Skeletal muscle cell (primary cell): ENCODE results near the gene KDR.

ENCODE experiments used
- DNase-seq: peaks from one replicate; pipeline ENCODE4 v3.0.0-alpha.2; 2010; ENCODE audit warnings: low read depth
- H3K4me3 ChIP-seq: 2 replicates; pipeline ENCODE4 v1.5.1; 2011; ENCODE audit warnings: low read depth, mild to moderate bottlenecking, control low read depth, low read length, moderate library complexity

The KDR gene

DNA sequence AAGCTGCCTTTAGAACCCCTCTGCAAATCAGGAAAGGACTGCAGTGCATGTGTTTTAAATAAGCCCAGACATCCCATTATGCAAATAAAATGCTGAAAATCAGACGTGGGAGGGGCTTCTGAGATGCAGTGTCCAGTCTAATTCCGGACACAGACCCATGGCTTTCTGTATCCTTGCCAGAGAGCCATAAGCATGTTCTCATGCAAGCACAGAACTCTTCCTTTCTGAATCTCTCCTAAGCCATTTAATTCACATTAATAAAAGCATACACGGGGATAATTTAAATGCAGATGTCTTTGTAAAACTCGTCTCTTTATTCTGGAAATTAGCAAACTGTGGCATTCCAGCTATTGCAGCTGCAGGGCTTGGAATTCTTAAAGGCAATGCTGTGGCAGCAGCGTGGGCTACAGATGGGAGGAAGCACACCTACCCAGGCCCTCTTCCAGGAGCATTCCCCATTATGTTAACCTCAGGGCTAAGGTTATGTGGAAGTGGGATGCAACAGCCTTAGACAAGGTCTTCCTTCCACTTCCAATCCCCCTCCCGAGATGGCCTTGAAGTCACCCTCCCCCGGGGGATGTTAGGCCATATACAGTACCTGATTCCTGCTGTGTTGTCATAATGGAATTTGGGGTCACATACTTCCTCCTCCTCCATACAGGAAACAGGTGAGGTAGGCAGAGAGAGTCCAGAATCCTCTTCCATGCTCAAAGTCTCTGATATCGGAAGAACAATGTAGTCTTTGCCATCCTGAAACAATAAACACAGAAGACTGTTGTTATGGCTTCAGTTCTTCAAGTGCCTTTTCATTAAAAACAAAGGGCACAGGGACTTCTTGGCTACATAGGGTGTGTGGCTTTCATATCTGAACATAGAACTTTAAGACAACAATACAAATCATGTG lies 38.1 kb downstream of the KDR start:
- DNase-seq: no peak
- H3K4me3 ChIP-seq: no peak overlapping the region

DNA sequence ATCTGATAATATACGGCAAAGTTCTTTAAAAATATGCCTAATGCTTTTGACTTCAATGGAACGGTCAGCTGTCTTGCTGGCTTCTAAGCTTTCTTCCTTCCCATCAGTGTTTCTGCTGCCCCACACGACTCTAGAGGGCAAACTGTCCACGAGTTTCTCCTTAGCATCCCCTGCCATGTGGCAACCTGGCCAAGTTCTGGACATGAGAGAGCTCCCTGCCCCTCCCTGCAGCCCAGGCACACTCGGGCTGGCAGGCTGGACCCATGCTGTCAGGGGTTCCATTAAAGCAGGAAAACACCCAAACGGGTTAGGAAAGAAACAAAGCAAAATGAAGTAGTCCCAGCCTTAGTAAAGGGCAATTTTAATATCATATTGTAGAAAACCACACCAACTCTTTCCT lies 38.8 kb downstream of the KDR start:
- DNase-seq: no peak
- H3K4me3 ChIP-seq: no peak overlapping the region

DNA sequence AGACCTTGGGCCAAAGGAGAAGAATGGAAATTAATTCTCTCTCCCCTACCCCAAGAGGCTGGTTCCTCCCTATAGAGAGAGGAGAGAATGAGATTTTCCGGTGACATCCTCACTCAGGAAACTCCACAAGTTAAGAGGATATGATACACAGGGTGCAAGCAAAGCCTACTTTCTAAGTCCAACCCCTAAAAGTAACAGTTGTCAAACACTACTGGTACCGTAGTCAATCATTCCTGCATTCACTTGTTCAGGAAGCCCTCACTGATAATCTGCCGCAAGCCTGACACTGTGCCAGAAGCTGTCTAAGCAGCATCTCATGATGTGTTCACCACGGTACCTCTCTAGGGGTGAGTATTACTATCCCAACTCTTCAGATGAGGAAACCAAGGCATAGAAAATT lies 41.7 kb downstream of the KDR start:
- no peak for DNase-seq
- no peak overlapping the region for H3K4me3 ChIP-seq

DNA sequence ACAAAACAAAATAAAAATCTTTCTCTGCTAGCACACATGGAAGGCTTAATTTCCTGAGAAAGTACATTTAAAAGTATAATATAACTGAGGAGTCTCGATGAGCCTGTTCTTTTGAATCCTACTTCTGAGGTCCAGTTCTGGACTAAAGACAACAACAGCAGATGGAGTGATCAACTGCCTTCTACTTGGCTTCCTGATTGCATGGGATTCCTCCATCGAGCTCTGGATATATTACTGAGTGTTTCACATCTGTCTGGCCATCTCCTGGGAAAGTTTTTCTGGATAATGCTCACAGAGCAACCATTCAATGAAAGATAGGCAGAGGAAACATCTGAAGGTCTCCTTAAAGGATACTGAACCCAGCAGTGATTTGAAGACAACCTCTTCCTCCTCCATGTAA lies 42.6 kb downstream of the KDR start:
- no peak overlapping the region for H3K4me3 ChIP-seq
- DNase-seq: no peak

DNA sequence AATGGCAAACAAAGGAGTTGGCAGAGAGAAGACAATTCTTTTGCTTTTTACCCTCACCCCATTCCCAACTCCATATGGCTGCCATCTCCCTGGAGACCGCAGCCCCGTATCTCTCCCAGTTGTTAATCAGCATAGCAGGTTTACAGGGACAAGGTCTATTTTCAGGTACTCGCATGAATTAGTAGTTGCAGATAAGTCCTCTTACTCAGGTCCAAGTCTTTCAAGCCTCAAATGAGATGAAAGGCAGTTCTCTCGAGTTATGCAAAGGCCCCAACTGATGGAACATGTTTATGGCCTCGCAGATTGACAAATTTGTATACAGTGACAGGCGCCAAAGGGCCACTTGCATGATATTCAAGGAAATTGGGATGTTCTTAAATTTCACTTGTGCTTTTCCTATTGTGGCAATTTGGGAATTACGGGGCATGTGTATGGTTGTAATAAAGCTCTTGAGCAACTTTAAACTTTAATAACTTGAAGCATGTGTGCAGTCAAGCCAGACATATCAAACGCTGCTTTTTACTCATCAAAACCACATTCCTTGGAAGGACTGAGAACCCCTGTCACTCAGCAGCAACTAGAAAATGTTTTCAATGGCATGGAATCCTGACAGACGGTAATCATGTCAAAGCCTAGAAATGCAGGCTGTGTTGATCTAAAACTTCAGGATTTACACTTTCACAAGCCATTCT lies 45.1 kb downstream of the KDR start:
- peak; percentile 54 for DNase-seq
- H3K4me3 ChIP-seq: no peak overlapping the region

DNA sequence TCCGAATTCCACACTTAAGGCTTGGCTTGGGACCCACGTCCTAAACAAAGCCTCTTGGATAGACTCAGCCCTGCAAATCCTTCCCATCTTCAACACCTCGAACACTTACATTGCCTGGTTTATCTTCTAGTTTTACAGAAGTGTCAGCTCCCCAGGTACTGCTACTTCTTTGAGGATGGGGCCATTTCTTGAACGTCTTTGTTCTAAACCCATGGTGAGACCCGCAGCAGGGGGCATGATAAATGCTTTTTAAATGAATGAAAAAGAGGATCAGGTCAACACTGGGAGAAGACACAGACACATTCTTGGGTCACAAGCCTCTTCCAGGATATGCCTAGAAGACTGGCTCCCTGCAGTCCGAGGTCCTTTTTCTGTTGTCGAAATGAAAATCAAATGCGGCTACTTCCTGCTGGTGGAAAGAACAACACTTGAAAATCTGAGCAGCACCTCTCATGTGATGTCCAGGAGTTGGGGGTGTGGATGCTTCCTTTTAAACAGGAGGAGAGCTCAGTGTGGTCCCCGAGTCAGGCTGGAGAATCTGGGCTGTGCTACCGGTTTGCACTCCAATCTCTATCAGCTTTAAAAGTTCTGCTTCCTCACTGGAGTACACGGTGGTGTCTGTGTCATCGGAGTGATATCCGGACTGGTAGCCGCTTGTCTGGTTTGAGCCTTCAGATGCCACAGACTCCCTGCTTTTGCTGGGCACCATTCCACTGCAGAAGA lies 45.8 kb downstream of the KDR start:
- no peak overlapping the region for H3K4me3 ChIP-seq
- DNase-seq: no peak

DNA sequence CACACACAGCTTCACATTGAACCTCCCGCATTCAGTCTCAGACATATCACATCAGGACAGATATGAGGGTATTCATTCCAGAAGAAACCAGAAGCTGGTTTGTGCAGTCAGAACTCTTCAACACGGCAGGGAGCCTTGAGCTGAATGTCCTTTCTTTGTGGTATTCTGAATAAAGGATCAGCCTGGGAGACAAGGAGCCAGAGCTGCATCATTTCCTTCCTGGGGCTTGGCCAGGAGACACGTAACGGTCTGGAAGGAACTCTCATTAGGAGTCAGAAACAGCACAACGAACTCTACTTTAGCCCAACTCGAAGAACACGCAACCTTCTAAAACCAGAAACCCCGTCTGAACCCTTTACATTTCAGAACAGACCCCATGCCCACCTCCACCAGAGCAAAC lies 46.4 kb downstream of the KDR start:
- peak; percentile 54 for DNase-seq
- H3K4me3 ChIP-seq: no peak overlapping the region

DNA sequence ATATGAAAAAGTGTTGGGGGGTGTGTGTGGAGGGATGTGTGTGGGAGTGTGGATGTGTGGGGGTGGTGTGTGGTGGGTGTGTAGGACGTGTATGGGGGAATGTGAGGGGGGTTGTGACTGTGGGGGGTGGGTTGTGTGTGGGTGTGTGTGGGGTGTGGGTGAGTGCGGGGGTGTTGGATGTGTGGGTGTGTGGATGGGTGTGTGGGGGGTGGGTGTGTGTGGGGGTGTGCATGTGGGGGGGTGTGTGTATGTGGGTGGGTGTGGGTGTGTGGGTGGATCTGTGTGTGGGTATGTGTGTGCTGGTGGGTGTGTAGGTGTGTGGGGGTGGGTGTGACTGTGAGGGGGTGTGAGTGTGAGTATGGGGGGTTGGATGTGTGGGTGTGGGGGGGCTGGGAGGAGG lies 47.8 kb downstream of the KDR start:
- DNase-seq: no peak
- no peak overlapping the region for H3K4me3 ChIP-seq

DNA sequence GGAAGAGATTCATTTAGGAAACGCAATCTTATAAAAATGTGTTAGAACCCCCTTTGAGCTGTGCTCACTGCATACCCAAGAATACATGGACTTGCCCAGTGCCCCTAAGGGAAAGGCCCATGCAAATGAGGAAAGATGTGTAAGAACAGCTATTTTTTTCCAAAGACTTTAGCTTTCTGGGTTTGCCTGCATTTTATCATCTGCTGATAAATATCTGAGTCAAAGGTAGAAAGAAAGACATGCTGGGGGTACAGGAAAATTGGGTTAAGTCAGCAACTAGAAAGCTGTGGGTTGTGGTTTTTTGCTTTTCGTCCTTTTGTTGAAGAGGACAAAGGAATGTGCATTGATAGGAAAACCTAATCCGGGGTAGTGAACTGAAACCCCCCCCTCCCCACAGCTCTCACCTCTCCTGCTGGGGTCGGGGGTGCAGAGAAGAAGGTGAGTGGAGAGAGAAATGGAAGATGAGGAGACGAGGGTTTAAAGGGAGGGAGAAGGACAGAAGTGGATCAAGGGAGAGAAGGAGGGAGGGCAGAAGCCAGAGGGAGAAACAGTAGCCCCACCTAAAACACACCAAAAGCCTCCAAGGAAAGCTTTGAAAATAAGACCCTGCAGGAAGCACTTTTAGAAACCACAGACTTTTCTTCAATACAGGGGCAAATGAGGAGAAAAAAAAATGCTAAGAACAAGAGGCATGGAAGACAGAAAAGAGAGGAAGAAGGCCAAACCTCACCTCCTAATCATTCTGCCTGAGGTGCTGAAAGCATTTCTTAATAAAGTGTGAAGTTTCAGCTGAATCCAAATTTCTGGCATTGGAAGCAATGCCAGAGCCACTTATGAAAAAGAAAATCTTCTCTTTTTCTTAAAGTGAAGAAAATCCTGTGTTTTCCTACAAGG lies 49.3 kb downstream of the KDR start:
- no peak overlapping the region for H3K4me3 ChIP-seq
- no peak for DNase-seq

DNA sequence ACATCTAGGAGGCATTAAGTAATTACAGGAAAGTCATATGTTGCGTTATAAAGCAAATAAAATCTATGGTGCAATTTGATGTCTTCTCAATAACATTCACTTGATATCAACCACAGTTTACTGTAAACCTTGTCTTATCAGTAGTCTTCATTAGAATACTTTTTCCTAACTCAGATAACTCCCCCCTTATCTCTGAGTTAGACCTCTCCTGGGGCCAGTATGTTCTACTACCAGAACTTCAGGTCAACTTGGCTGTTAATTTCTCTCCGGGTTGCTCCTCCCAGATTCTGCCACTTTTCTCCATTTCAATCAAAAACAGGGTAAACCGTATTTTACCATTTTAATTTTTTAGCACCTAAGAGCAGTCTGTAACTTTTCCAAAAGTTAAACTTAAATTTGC lies 50.0 kb downstream of the KDR start:
- DNase-seq: no peak
- no peak overlapping the region for H3K4me3 ChIP-seq

DNA sequence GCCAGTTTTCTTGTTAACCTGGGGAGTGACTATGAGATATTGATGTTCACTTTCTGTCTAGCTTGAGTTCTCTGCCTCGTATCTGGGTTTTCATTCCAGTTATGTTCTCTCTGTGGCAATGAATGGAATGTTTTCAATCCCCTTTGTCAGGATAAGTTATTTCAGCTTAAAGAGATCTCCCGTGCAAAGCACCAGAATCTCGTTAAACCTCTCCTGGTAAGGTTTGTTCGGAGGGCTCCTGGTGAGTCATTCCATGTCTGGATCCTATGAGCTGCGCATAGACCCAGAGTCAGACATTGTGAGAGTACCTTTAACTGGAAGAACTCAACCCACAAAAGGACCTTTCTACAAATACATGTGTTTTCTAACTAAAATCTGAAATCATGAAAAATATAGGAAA lies 51.0 kb downstream of the KDR start:
- no peak overlapping the region for H3K4me3 ChIP-seq
- peak; percentile 31 for DNase-seq

DNA sequence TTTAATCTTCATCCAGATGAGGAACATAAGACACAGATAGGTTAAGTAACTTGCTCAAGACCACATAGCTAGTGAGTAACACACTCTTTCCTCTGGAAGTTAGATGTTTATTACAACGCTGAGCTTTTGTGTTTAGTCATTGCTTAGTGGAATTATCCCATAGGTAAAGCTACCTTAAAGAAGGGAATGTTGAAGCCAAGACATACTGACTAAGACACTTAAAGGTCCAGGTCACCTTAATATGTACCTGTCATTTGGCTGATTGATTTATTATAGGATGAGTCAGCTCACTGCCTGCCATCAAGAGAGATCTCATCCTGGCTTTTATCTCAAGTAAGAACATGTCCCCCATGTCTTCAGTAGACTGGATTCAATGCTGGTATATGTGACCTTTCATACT lies 53.4 kb downstream of the KDR start:
- no peak for DNase-seq
- no peak overlapping the region for H3K4me3 ChIP-seq

DNA sequence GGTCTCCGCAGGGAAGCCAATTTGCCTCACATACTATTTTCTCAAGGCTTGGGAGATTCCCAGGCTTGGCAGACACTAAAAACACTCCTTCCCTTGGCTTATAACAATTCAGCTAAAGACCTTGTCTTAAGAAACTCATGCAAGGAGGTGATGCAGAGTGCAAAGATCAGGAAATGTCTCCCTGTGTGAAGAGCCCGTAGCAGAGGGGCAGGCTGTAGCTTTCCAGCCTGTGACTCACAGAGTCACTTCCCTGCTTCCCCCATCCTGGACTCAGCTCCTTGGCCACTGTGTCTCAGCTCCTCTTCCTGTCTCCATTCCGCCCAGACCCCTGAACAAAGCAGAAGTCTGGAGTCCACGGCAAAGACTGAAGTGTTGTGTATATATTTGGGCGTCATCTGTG lies 56.1 kb downstream of the KDR start:
- peak; percentile 30 for DNase-seq
- no peak overlapping the region for H3K4me3 ChIP-seq

DNA sequence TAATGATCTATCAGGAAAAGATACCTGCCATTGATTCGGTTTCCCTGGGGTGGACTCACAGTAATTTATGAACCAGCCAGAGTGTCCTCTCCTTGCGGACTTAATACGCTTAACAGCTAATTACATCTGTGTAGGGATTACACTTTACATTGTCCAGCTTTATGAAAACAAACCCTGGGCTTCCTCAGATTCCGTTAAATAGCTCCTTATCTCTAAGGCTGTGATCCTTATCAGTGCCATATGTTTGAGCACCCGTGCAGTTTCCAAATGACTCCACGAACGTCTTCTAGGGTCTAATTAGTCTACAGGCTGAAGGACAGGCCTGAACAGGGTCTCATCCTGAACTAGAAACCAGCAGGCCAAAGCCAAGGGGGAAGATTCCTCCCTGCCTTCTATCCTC lies 56.9 kb downstream of the KDR start:
- no peak for DNase-seq
- no peak overlapping the region for H3K4me3 ChIP-seq

DNA sequence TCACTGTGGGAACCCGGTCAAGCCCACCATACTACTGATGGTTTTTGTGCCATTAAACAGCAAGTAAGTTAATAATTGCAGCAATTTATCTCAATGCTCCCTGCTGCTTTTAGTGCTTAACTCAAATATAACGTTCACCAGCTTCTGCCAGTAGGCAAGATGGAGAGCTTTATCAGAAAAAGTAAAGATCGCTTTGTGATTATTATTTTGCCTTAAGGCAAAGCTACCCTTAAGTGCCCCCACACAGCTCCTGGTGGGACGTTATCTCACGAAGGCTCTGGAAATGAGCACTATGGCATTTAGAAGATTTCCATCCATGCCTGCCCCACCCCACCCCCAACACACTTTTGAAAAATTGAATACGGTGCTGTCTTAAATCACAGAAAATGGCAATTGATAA lies 59.4 kb downstream of the KDR start:
- no peak for DNase-seq
- no peak overlapping the region for H3K4me3 ChIP-seq

DNA sequence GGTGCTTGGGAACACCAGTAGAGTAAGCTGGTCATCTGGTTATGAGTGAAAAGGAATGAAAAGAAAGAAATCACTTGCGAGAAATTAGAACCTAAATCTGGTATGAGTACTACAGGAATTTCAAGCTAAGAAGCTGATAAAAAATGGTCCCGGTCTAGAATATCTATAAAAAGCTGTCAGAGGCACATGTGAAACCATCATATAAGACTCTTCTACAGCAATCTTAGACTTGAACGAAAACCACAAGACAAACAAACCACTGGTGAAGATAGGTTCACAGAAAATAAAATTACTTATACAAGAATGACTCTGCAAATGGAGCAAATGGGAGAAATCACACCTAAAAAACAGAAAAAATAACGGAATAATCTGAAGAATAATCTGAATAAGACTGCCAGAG lies 69.9 kb downstream of the KDR start:
- H3K4me3 ChIP-seq: no peak overlapping the region
- DNase-seq: no peak

DNA sequence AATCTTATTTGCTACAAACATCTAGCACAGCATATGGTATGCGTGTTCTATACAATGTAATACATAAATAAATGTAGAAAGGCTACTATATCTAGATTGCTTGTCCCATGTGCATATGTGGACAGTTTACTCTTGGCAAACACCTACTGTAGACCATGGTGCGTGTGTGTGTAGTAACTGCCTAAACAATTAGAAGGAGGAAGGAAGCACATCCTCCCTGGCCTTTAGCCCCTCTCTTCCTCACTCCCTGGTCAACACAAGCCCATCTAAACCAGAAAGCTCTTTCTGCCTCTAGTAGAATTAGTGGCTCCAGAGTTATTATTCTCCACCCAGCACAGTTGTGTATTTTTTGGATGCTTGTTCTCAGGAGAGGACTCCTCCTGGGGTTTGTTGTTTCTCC lies 73.9 kb downstream of the KDR start:
- no peak for DNase-seq
- no peak overlapping the region for H3K4me3 ChIP-seq

DNA sequence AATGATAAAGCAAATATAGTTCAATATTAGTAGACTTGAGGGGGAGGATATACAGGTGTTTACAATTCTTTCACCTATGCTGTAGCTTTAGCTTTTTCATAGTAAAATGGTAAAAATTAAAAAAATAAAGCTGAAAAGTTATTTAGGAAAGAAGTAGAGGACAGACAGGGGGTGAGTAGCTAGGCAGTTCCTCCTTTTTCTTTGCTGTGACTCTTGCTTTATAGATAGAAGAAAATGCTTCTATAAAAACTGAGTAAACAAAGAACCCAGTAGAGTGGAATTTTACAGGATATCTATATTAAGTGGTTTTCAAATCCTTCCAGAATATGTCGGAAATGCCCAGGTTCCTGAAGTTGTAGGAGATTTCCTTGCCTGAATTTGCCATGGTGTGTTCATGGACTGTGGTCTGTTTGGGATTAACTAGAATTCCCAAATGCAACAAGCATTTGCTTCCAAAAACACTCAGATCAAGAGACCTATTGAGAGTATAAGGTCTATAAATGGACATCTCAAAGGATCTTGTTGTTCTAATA lies 74.9 kb downstream of the KDR start:
- H3K4me3 ChIP-seq: no peak overlapping the region
- DNase-seq: no peak

DNA sequence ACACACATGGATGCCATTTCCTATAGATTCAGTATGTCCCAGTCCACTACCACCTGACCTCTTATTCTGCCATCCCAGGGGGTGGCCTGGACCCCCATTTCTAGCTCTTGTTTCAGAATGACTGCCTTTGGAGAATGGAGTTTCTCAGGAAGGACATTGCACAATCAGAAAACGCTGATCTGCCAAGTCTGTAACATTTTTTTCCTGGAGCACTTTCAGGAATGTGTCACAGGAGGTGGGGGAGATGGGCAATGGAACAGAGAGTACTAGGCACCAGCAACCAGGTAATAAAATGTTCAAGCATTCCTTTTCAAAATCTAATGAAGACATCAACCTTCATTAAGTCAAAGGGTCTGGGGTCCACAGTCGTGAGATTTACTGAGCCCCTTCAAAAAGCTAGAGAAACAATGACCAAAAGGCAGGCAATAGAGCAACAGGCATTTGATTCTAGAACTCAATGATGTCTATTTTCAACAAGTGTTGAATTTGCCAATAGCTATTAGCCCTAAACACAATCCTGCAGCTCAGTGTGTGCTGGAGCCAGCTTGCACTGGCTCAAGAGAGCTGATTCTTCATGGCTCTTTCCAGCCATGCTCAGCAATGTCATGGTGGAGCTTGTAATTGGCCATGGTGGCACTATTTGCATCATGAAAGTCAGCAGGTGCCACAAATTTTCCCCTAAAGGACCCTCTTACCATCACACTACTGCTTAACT lies 87.1 kb downstream of the KDR start:
- no peak overlapping the region for H3K4me3 ChIP-seq
- DNase-seq: no peak
